ENCODE data around the gene RBM22.

DNA sequence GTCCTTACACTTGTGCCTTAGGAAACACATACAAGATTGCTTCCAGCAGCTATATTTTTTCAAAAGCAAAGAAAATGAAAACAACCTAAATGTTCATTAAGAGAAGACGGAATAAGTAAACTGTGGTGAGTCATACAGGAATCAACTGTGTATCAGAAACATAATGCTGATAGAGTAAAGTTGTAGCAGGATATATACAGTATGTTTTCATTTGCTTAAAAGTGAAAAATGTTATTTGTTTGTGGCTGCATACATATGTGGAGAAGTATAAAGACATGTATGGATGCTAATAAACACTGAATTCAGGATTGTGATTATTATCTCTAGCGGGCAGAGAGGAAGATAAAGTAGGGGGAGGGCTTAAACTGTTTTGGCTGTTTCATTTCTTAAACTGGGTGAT lies 49.6 kb upstream of the RBM22 start:
- TF ChIP-seq, protein P1, sequence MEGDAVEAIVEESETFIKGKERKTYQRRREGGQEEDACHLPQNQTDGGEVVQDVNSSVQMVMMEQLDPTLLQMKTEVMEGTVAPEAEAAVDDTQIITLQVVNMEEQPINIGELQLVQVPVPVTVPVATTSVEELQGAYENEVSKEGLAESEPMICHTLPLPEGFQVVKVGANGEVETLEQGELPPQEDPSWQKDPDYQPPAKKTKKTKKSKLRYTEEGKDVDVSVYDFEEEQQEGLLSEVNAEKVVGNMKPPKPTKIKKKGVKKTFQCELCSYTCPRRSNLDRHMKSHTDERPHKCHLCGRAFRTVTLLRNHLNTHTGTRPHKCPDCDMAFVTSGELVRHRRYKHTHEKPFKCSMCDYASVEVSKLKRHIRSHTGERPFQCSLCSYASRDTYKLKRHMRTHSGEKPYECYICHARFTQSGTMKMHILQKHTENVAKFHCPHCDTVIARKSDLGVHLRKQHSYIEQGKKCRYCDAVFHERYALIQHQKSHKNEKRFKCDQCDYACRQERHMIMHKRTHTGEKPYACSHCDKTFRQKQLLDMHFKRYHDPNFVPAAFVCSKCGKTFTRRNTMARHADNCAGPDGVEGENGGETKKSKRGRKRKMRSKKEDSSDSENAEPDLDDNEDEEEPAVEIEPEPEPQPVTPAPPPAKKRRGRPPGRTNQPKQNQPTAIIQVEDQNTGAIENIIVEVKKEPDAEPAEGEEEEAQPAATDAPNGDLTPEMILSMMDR (IDR thresholded peaks at IDR 0.05; ENCODE audit: low read depth, low read length): no peak
- no peak for TF ChIP-seq POLR2A (IDR thresholded peaks at IDR 0.05; ENCODE audit: extremely low read depth, insufficient read length)

All from NB4 (cell line).